GM18519 (cell line): ENCODE measurements around the gene CHIC2.
"Not testable (repeated sequence)": the region's sequence is repeated elsewhere in the genome, so short reads cannot be mapped to it uniquely, and the experiment has no call there.

Experiments used
- ATAC-seq: cut with Tn5 transposase; IDR thresholded peaks from one replicate; pipeline ENCODE4 v1.9.1; 2021; ENCODE audit warnings: mild to moderate bottlenecking, moderate library complexity; ENCODE audit not compliant: unreplicated experiment, low FRiP score

The CHIC2 gene

DNA sequence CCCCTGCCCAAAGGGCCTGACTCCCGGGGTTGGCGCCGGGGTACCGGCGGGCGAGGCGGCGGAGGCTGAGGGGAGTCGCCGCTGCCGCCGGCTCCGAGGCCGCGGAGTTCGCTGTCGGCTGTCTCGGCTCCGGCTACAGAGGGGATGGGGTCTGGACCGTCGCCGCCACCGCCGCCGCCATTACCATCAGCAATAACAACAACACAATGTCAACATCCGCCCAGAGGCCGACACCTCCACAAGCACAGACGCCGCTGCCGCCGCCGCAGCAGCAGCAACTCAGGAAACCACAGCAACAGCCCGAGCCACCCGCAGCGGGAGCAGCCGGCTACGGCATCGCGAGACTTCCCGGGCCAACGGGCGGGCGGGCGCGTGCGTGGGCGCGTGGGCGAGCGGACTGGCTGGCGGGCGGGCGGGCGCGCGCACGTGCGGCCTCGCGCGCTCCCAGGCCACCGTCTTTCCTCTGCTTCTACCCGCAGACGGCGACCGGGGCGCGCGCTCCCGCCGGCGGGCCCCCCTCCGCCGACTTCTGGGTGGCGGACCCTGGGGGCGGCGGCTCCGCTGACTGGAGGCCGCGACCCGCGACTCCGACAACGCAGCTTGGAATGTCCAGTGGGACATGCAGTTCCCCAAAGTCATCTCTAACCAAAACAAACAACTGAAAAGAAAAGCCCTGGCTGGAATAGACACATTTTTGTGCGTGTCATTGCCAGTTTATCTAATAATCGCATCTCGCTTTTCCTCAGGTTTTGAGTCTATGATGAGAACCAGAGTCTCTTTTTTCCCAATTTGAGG is at the start of gene CHIC2:
Gene CHIC2, minus strand, starts transcription at position 289 of the 795 bp plus-strand sequence. CDS start 305 bp downstream, outside the sequence.
- peak; percentile 92 for ATAC-seq

DNA sequence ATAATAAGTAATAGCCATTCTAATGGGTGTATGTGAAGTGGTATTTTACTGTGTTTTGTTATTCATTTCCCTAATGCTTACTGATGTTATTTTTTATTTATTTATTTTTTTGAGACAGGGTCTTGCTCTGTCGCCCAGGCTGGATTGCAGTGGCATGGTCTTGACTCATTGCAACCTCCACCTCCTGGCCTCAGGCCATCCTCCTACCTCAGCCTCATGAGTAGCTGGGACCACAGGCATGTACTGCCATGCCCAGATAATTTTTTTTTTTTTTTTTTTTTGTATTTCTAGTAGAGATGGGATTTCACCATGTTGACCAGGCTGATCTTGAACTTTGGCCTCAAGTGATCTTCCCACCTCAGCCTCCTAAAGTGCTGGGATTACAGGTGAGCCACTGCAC is 48.8 kb upstream of the CHIC2 start:
- ATAC-seq = not testable (repeated sequence)

DNA sequence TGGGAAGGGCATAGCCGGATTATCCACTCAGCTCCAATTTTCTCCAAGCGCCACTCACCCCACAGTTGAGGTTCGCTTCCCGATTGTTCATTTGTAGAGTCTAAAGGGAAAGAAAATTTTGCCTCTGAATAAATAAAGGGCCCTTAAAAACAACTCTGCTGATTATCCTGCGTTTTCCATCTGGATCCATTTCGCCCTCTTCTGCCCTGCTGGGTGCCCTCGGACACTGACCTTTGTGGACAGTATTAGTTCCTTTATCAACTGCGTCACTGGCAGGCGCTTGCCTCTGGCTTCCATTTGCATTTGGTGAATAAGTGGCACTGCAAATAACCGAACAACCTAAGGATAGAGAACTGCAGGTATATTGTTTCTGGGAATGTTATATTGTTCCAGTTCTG is 45.6 kb upstream of the CHIC2 start:
- no peak for ATAC-seq

DNA sequence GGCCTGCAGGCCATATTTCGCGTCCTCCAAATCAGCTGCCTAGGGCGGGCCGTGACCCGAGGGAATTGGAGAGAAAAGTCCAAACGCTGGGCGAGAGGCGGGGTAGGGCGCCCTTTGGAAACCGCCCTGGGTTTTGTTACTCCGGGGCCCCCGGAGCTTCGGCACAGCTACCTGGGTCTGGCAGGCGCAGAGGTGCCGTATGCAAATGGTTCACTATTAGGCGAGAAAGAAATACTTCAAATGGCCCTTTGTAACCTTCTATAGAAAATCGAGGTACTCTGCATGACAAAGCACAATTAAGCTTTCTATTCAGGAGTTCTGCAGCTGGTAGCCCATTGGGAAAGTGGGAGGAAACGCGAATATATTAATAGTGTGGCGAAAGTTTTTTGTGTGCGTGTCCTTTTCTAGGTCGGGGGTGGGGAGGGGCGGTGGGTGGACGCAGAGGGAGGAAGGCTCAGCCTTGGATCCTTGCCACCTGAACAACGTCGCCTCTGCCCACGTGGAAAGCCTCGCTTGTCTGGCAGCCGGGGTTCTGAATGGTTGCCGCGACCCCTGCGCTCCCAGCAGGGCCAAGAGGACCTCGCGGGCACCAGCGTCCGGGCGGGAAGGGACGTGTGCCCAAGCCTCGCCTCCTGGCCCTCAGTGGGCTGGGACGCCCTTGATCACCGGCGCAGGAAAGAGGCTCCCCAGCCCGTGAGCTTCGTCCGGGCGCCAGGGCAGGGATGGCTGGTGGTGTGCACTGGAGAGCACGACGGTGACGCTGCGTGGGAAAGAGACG is 45.0 kb upstream of the CHIC2 start:
- ATAC-seq = no peak

DNA sequence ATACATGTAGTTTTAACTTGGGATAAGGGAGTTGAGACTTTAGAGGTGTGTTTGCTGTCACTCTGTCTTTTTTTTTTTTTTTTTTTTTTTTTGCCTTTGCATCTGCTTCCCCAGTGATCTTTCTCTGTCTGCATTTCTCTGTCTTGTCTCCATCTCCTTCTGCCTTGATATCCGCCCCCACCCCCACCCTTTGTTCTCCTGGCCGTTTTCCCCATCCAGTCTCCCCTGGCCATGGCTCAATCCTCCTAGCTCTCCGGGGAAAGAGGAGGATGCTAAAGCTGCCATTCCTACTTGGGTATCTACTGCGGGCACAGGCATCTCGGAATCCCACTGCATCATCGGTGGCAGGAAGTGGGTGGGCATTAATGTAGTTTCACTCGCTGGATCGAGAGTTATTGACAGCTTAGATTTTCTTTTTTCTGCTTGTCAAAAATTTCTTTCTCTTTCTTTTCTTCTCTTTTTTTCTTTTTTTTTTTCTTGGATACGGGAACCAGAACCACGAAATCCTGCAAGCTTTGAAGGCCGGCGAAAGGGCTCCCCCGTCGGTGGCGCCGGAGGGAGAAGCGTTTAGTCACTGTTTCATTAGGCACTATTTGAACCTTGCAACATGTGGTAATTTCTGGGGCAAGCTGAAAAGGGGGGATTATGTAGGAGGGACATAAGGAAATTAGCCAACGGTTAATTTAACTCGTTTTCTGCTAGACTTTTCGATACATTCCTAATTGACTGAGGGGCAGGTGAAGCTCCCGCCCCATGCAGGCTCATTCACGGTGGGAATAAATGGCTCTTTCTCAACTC is 43.7 kb upstream of the CHIC2 start:
- no peak for ATAC-seq

DNA sequence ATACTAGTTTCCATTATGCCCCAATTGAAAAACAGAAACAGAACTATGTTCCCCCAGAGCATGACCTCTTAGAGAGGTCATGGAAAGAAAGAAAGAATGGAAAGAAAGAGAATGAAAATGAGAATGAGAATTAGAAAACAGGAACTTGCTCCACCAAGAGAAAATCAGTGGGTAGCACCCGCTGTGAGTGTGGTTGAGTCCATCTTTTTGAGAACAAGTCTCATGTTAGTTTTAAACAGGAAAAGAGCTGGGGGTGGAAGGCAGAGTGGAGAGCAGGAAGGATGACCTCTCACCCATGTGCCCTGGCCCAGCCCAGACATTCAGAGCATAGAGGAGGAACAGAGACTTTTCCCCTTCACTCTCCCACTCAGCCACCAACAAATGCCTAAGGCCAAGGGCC is 40.5 kb upstream of the CHIC2 start:
- ATAC-seq = no peak

DNA sequence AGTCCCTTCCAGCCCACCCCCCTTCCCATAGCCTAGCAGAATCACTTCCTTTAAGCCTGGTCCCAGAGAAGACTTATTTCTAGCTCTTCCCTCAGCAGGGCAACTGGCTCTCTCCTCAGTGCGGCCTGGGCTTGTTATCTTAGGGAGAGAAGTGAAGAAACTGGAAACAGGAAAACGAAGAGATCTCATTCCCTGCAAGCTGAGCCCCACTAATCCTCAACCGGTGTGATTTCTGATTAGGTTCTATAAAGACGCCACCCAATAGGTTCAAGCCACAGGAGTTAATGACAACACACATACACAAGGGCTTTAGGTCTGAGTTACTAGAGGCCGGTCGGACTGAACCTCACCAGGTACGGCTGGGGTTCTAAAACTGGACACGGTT is 38.8 kb upstream of the CHIC2 start:
- ATAC-seq = no peak

DNA sequence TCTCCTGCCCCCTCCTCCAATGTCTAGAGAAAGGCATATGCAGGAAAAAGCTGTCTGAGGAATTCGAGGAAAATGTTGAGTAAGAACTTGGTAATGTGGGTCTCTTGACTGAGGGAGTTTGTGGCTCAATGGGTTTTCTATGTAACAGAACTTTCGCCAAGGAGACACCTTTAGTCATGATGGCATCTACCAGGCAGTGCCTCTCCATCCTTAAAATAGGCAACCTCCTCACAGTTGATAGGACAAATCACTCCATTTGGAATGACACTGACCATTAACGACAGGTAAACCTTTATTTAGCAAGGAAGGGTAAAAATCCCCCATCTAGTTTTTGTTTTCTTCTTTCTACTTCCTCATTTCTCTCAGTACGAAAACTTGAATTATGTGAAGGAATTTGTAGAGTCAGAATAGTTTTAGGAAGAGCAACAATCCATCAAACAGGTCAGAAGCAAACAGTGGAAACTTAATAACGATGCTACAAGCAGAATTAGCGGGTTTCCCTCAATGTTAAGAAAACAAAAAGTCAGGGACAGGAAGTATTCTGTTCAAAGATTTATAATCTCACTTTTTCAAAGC is 38.2 kb upstream of the CHIC2 start:
- no peak for ATAC-seq

DNA sequence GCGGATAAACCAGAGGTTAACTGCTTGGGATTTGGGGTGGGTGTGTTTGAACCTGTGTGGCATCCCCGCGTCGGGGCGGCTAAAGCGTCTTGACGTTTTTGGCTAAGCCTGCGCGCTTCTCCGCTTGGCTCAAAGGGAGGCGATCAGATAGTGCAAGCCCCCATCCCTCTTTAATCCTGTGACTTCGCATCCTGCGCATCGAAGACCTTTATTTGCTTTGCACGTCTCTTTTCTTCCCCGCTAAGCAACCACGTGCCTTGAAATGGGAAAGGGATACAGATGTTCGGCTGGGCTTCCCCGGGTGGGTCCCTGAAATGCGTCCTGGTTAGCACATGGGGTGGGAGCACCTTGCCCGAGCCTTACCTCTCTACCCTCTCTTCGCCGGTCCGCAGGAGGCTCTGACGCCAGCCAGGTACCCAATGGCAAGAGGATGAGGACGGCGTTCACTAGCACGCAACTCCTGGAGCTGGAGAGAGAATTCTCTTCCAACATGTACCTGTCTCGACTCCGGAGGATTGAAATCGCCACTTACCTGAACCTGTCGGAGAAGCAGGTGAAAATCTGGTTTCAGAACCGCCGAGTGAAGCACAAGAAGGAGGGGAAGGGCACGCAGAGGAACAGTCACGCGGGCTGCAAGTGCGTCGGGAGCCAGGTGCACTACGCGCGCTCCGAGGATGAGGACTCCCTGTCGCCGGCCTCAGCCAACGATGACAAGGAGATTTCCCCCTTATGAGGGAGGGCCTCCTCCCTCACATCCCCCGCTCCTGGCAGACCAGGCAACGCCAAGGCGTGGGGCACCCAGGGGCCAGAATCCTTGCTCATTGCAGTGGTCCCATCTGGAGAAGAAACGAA is 37.0 kb upstream of the CHIC2 start:
- no peak for ATAC-seq

DNA sequence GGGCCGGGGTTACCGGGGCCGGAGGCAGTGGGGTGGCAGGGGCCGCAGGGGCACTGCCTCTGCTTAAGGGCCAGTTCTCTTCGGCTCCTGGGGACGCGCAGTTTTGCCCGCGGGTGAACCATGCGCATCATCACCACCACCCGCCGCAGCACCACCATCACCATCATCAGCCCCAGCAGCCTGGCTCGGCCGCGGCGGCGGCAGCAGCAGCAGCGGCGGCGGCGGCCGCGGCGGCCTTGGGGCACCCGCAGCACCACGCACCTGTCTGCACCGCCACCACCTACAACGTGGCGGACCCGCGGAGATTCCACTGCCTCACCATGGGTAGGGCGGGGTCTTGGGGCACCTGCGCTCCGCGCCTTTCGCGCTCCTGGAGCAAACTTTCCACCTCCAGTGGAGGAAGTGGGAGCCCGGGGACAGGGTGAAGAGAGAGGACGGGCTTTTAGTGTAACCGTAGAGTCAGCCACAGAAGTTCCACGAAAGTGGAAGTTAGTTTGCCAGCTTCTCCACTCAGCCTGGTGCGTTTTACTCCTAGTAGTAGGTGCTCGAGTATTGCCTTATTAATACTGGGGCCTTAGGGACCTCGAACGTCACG is 36.3 kb upstream of the CHIC2 start:
- ATAC-seq = no peak

DNA sequence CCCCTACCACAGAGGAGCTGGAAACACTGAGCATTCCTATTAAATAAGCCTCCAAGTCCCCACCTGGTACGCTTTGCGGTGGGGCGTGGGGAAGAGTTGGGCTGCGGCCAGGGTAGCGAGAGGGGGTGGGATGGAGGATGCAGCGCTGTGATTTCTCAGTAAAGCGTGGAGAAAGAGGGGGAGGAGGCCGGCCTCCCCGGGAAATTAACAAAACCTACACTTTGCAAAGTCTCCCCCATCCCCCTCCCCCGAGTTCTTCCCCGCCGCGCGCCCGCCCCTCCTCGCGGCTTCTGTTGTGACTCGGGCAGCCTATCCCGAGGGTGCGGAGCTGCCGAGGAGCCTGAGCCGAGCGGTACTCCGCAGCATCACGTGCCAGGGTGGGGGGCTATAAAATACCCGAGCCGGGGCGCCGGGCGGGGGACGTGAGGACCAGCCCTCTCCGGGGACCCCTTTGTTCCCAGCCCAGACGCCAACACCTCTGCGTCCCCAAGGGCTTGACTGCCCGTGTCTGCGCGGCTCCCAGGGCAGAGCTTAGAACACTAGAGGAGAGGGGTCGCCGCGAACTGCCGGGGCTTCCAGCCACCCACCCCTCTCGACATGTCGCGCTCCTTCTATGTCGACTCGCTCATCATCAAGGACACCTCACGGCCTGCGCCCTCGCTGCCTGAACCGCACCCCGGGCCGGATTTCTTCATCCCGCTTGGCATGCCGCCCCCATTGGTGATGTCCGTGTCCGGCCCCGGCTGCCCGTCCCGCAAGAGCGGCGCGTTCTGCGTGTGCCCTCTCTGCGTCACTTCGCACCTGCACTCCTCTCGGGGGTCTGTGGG is 35.6 kb upstream of the CHIC2 start, which contains the start of gene GSX2:
Gene GSX2, plus strand, starts transcription at position 416 of the 827 bp plus-strand sequence. Its CDS starts 182 bp downstream, at position 598.
- ATAC-seq = no peak

DNA sequence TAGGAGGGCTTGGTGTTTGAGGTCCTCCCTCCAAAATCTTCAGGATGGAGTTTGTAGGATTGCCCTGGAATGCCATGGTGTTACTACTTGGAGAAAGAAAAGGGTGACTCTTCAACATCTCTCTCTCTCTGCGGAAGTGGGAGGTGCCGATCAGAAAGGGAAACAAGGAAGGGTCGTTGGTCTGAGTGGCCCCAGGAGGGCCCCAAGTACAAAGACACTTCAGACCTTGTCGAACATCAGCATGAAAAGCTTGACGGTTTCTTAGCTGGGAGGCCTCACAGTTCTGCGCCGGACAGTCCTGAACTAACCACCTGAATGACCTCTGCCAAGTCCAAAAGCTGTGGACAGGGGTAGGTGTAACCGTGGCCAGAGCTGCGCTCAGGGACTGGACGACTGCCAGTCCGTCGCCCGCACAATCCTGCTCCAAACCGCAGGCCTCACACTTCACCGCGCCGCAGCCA is 34.9 kb upstream of the CHIC2 start:
- no peak for ATAC-seq

DNA sequence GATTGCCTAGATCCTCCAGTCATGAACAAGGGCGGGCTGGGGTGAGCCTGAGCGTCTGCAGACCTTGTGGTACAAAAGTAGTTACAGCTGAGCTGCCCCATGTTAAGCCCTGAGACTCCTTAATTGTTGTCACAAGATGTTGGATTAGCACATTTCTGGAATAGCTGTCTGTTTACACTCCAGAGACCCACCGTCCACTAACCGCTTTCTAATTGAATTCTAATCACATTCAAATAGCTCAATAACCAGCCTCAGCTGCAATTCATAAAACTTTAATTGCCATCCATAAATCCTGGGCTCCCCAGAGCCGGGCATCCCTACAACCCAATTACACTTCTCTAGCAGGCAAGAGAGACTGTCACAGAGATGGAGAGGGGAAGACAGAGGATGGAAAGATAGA is 34.0 kb upstream of the CHIC2 start:
- no peak for ATAC-seq

DNA sequence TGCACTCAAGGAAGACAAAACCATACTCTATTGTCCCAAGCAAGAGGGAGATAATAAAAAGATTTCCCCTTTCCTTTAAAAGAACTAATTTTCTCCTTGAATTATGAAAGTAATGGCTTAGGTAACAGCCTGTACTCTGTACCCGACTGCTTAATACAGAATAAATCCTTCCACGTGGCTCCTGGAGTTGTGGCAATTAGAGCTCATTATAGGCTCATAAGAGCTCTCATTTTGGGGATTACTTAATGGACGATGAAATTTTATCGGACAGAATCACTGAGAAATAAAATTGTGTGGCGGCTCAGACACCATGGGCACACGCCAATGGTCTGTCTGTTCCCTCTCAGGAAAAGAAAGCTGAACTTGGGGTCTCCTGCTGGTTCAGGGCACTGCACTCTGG is 32.7 kb upstream of the CHIC2 start:
- ATAC-seq = no peak

DNA sequence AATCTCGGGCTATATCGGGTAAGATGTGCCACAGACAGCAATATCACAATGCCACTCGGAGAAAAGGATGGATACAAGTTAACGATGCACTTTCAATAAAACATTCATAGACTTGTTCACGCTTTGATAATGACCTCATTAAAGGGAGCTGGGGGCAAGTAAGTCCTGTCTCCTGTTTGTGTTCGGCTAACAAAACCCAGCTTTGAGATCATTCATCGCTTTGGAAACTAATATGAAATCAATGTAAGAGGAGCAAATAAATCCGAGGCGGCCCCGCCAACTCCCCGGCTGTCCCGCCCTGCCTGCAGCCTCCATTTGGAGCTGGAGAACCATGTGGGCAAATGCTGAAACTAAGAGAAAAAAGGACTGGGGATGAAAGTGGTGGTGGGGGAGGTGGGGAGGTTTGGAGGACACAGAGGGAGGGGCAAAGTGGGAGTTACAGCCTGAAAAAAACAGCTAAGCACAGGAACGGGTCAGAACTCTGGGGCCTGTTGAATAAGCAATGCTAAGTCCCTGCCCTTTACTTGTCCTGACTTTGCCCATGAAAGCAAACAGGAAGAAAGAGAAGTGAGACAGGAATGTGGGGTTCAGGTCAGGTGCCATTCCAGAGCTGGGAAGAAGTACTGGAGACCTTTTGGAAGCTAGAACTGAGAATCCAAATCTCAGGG is 32.0 kb upstream of the CHIC2 start:
- ATAC-seq = no peak

DNA sequence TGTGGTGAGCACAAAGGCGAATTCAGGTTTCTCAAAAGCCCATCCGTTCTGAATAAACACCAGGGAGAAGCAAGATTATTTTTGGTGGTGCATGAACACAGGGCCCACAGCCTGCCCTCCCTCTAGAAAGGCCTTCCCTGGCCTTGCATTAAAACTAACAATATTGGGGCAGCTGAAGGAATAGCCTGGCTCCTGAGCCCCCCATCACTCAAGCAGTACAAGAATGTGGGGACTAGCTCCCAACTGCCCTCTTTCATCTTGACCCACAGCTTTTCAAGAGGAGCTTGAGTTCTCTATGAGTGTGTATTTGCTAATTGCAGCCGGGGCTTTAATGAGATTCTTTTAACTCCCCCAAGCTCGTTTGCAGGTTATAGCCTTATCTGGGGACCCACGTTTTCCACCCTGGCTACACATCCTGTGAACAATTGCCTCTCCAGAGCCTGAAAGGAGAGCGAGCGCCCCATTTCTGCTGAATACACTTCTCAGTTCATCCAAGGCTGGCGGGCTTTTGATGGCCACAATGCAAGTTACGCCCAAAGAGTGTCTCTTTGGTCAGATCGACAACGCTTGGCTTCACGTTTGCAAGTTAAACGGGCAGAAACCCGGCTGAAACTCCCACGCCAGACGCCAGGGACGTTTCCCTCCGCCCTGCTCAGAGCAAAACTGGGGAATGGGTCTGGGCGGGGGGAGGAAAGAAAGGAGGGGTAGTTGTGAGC is 30.9 kb upstream of the CHIC2 start:
- ATAC-seq = no peak

DNA sequence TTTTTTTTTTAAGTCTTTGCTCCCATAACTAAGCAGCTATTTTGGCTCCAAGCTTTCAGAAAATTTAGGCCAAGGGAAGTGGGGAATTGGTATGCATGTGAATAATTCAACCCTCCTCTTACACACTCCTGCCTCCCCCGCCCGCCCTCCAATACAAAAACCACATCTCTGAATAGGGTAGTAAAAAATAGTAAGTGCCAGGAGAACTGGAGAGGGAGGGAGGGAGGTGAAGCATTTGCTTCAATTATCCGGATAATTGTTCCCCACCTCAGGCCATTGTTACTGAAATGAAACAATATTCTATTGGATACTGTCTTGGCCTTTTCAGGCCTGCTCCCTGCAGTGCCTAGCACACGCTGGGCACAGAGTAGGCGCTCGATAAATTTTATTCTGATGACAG is 30.0 kb upstream of the CHIC2 start:
- ATAC-seq = no peak
